ENCODE results near the gene SERINC1. TPM values are rescaled to one million over a fixed set of nuclear protein-coding genes. Genes with fewer than 3 reads are reported as not detected.
"Not testable (repeated sequence)": the region's sequence is repeated elsewhere in the genome, so short reads cannot be mapped to it uniquely, and the experiment has no call there.

Gene SERINC1
- total RNA-seq (100 to 1,000 TPM in 1 of 5 donors, 10 to 100 TPM in 4; 30.1 to 328 (median 82.3) TPM), polyA plus RNA-seq (10 to 100 TPM; 46.6 to 59.9 (median 51.3) TPM)
- long read RNA-seq, donor 1, transcript SERINC1-201 (10 exons, 3,137 nt), result major isoform, 11 of 22 reads
- long read RNA-seq, donor 1, partial matches to known transcripts, result 11 of 22 reads
- long read RNA-seq, donor 1, other reads (novel, unspliced or antisense), result 0 of 22 reads
- long read RNA-seq, donor 2, transcript SERINC1-201 (10 exons, 3,137 nt), result major isoform, 27 of 27 reads
- long read RNA-seq, donor 2, partial matches to known transcripts, result 0 of 27 reads
- long read RNA-seq, donor 2, other reads (novel, unspliced or antisense), result 0 of 27 reads
- long read RNA-seq, donor 3, transcript SERINC1-201 (10 exons, 3,137 nt), result major isoform, 11 of 11 reads
- long read RNA-seq, donor 3, partial matches to known transcripts, result 0 of 11 reads
- long read RNA-seq, donor 3, other reads (novel, unspliced or antisense), result 0 of 11 reads
- long read RNA-seq, donor 4, partial matches to known transcripts, result 0 of 2 reads
- long read RNA-seq, donor 4, other reads (novel, unspliced or antisense), result 0 of 2 reads
- long read RNA-seq, donor 5, transcript SERINC1-201 (10 exons, 3,137 nt), result major isoform, 30 of 36 reads
- long read RNA-seq, donor 5, partial matches to known transcripts, result 6 of 36 reads
- long read RNA-seq, donor 5, other reads (novel, unspliced or antisense), result 0 of 36 reads
- long read RNA-seq, donor 6, transcript SERINC1-201 (10 exons, 3,137 nt), result major isoform, 56 of 77 reads
- long read RNA-seq, donor 6, partial matches to known transcripts, result 21 of 77 reads
- long read RNA-seq, donor 6, other reads (novel, unspliced or antisense), result 0 of 77 reads
- long read RNA-seq, donor 7, transcript SERINC1-201 (10 exons, 3,137 nt), result major isoform, 44 of 49 reads
- long read RNA-seq, donor 7, partial matches to known transcripts, result 5 of 49 reads
- long read RNA-seq, donor 7, other reads (novel, unspliced or antisense), result 0 of 49 reads
- long read RNA-seq, donor 8, transcript SERINC1-201 (10 exons, 3,137 nt), result major isoform, 16 of 24 reads
- long read RNA-seq, donor 8, partial matches to known transcripts, result 8 of 24 reads
- long read RNA-seq, donor 8, other reads (novel, unspliced or antisense), result 0 of 24 reads
- long read RNA-seq, donor 9, transcript SERINC1-201 (10 exons, 3,137 nt), result major isoform, 13 of 23 reads
- long read RNA-seq, donor 9, partial matches to known transcripts, result 10 of 23 reads
- long read RNA-seq, donor 9, other reads (novel, unspliced or antisense), result 0 of 23 reads
- long read RNA-seq, donor 10, transcript SERINC1-201 (10 exons, 3,137 nt), result major isoform, 14 of 14 reads
- long read RNA-seq, donor 10, partial matches to known transcripts, result 0 of 14 reads
- long read RNA-seq, donor 10, other reads (novel, unspliced or antisense), result 0 of 14 reads

DNA sequence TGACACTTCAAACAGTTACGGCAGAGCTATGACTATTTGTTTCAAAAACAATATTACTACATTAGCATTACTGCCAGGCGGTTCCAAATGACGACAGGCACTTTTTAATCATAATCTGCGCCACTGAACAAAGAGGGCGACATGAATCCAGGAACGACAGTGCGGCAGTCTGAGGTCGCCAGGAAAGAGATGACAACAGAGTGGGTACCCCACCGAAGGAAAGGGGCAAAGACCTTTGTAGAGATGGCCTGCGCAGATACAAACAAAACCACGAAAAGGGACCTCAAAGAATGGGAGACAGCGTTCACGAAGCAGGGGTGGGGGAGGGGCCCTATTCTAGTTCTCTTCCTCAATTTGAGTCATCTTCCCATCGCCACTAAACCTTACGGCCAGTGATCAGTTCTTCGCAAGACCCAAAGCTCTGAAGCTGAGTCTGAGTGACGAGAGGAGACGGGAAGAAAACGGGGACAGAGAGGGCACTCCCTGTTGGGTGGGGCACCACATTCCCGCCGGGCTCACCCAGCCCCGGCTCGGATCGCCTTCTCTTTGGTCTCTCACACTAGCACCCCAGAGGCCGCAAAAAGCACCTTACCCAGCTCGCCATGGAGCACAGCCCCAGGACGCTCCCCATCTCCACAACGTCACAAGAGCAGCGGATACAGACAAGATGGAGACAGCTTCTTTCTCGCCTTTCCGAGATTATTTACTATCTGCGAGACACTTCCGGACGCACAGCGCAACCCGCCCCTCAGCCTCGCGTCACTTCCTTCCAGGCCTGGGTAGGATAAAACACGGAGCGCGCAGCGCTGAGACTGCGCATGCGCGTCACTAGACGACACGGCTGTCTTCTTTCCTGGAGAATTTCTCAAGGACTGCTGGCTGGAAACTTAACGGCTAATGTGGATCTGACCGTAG is at the start of gene SERINC1:
Gene SERINC1 (minus strand): TSS at position 701 of the 915 bp plus-strand sequence. CDS start 70 bp downstream, at position 631.
- peak in 2 of 4 donors; percentile 58 to 76 for TF ChIP-seq POLR2A (IDR thresholded peaks at IDR 0.05)
- no peak for TF ChIP-seq EP300 (IDR thresholded peaks at IDR 0.05)
- TF ChIP-seq POLR2AphosphoS5 (IDR thresholded peaks at IDR 0.05), result peak; percentile 95 to 96 (median 96)
- no peak for TF ChIP-seq CTCF (IDR thresholded peaks at IDR 0.05)
- Histone ChIP-seq H3K9me3 (no peaks in the 10 kb centered on the region), H3K36me3 (peaks cover 0 to 10% (median under 1%) of the 10 kb centered on the region in 4 donors), H3K27ac (peak within 1 kb of the TSS; percentile 93 to 96 (median 94)), H3K4me3 (peak within 1 kb of the TSS; percentile 66 to 91 (median 76)), H3K4me1 (peaks cover 21 to 55% (median 39%) of the 10 kb centered on the region in 4 donors), H3K27me3 (no peaks in the 10 kb centered on the region)
- WGBS, 5 donors, result 0 to 1% (median 0%) methylated on average over 49 of the region's 49 CpGs
- intact Hi-C loops (cut with DNase I; ENCODE audit: low total_unique reads), result loop anchor here (10.0 kb wide), 1 partner anchor 77 kb away; the partner anchor contains the start of gene HSF2
- peak; percentile 96 to 99 for DNase-seq

DNA sequence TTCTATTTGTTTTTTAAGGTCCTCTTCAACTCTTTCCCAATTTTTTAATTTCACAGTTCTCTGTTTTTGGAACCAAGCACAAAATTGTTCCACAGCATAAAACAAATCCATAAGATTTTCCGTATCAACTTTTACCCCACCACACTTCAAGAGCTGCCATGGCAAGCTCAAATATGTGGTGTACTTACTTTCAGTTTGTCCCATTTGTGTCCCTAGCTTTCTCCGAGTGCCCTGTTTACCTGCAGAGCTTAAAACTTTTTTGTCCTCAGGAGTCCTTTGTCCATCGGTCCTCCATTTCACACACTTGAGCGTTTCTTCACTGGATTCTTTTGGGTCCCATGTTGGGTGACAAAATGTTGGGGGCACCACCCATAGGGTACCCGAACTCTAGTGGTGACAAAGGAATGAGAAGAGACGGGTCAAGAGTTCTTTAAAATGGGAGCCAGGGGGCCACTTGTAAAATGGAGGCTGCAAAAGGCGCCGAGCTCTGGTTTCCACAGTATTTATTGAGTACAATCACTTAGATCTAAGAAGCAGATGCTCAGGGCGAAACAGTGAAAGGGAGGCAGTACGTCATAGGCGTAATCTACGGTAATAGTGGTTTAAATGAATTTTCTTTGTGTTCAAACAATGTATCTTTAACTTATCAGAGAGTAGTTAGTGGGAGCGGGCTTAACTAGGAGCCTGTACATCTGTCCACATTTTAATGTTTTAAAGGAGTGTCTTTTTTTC is 39.8 kb upstream of the SERINC1 start:
- intact Hi-C loops (cut with DNase I; ENCODE audit: low total_unique reads), result no loop called here
- TF ChIP-seq CTCF (IDR thresholded peaks at IDR 0.05) (no peak), POLR2AphosphoS5 (IDR thresholded peaks at IDR 0.05) (no peak), EP300 (IDR thresholded peaks at IDR 0.05) (no peak), POLR2A (IDR thresholded peaks at IDR 0.05) (no peak)
- no peaks in the 10 kb centered on the region for H3K4me1 ChIP-seq
- WGBS, 5 donors, result 89 to 94% (median 91%) methylated on average over 13 of the region's 13 CpGs
- no peaks in the 10 kb centered on the region for H3K36me3 ChIP-seq
- H3K27me3 ChIP-seq, result no peaks in the 10 kb centered on the region
- DNase-seq, result no peak
- no peak overlapping the region for H3K4me3 ChIP-seq
- peaks cover 0 to under 1% (median 0%) of the 10 kb centered on the region in 4 donors for H3K9me3 ChIP-seq
- no peak overlapping the region for H3K27ac ChIP-seq

- H3K27ac ChIP-seq; H3K36me3 ChIP-seq; intact Hi-C loops (cut with DNase I; ENCODE audit: low total_unique reads); H3K27me3 ChIP-seq; H3K4me3 ChIP-seq; DNase-seq; H3K4me1 ChIP-seq: not testable (repeated sequence)
- WGBS, 5 donors, result 68 to 91% (median 87%) methylated on average over 3 of the region's 3 CpGs
- H3K9me3 ChIP-seq, result peaks cover 6 to 59% (median 41%) of the 10 kb centered on the region in 4 donors
Measured at GRCh38 chr6:122505170-122505569, 33.6 kb upstream of the SERINC1 start.
